Stimulated activated CD8-positive, alpha-beta memory T cell treated with anti-CD3 and anti-CD28 coated beads, Interleukin-4, amount 100 ng/mL, for 4 hours (primary cell): Measurements from ENCODE around the gene B4GALT6.

Experiments
- DNase-seq, 2 donors: peaks; one replicate each; pipeline ENCODE4 v3.0.0-alpha.2; 2020; ENCODE audit warnings: low read depth in 2 of 2, low spot score in 1 of 2

Gene B4GALT6

DNA sequence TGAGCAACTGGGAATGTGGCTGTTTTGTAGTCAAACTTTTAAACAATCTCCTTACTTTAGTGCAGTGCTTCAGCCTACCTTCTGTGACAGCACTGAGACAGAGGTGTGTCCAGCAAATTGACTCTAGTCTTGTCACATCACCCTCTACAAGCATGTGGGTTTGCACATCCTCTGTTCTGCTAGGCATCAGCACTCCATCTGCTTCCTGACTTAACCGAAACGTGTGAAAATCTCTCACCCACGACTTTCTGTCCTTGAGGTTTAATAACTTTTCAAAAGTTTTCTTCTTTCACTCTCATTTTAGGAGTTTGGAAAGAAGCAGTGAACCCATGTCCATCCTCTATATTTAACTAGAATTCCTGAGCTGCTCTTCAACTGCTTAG, 50.1 kb downstream of the B4GALT6 start:
- no peak for DNase-seq

DNA sequence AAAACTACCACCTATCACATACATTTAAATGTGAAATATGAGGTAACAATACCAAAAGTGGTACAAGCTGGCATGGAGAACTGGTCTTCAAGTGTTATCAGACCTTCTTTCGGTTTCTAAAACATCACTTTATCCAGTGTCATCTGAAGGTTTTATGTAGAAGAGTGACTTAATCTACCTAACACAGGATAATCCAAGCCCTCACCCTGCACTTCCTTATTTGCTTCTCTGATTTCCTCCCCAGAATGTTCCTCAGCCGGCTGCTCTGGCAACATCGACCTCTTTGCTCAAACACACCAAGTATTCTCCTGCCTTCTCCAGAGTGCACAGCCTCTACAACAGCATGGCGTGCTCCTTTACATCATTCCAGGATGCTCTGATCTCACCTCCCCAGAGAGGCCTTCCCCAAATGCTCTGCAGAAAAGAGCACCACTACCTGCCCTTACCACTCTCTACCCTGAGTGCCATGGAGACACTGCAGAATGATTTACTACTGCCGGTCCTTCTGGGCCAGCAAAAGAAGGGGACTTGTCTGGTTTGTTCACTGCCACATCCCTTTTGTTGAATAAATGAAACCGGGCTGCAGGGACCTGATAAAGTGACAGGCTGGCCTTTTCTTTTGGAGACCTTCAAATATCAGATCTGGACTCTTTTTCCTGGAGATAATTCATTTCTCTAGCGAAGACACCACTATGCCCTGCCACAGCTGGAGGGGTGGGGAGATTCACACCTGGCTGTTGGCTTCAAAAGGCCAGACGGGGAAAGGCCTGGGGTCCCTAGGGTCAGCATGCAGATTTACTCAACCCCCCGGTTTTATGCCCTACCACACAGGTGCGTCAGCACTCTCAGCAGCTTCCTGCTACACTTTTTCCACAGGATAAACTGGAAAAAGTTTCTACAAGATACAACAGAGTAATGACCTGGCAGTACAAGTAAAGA, 50.7 kb downstream of the B4GALT6 start:
- no peak for DNase-seq

DNA sequence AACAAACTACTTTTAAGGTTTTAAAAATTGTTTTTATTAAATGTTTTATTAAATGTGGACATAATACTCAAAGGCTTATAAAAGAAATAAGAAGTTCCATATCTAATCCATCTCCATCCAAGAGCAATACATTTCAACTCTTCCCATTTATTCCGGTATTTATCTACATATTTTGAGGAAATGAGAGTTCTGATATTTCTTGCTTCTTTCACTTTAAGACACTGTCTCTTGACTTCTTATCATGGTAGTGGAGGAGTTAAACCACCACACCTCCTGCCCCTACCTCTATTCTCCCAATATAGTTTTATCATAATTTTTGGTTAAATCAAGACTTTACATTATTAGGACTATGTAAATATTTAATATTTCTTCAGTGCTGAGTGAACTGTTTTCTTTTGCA, 52.0 kb downstream of the B4GALT6 start:
- DNase-seq = no peak

DNA sequence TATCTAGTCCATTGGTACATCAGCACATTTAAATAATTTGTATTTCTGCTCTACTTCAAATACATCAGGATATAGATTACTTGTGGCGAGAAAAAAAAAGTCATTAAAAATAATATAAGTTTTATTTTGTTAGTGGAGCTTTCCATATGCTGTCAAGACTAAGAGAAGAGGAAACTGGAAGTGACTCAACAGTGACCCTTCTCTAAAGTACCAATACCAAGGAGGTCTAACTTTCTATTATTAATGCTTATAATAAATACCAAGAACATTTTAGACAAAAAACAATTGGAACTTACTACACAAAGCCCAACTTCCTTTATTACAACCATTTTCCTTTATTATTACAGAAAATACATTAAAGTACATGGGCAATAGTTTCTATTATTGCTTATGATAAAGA, 52.9 kb downstream of the B4GALT6 start:
- DNase-seq = no peak

DNA sequence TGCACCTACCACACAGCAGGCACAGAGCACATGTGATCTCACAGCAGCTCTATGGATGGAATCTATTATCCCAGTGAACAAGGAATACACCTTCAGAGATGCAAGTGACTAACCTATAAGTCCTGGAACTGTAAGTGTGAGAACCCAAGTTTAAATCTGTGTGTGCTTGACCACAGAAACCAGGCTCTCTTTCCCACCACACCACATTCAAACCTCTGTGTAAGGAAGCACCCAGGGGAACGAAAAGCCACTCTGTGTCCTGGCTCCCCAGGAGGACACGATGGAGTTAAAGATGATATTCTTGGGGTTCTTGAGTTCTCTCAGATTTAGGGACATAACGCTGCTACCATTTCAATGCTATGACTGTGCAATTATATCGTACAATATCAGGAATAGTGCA, 53.8 kb downstream of the B4GALT6 start:
- DNase-seq = no peak

DNA sequence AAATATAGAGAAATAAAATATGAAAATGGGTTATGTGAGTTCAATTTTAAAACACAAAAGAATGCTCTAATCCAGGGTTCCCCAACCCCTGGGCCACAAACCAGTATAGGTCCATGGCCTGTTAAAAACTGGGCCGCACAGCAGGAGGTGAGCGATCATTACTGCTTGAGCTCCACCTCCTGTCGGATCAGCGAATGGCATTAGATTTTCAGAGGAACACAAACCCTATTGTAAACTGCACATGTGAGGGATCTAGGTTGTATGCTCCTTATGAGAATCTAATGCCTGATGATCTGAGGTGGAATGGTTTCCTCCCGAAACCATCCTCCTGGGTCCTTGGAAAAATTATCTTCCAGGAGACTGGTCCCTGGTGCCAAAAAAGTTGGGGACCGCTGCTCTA, 58.0 kb downstream of the B4GALT6 start:
- no peak for DNase-seq

DNA sequence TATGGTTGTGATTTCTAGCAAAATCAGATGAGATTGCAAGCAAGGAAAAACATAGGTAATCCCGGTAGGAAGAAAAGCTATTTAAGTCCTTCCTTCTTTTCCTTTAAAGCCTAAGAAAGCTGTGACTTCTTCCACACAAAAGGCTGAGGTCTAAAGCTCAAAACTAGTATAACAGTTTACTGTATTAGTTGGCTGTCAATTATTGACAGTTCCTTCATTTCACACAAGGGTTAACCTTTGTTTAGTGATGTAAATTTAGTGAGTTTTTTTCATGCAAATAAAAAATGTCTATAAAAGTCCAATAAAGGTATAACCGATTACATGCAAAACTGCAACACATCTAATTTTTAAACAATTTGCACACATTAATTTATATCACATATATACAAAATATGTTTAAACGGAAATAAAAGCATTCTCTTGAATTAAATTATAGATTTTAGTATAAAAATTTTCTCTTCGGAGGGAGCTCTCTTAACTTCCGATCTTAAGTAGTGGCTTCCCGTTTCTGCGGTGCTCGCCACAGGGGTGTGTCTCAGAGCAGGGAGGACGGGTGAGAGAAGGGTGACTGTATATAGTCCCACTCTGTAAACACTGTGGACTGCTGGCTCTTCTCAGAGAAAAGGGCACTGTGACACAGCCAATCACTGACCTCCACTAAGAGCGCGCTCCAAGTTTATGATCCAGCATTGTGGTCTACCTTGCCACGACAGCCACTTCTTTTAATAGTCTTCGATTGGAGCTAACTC, 59.3 kb downstream of the B4GALT6 start:
- DNase-seq = no peak

DNA sequence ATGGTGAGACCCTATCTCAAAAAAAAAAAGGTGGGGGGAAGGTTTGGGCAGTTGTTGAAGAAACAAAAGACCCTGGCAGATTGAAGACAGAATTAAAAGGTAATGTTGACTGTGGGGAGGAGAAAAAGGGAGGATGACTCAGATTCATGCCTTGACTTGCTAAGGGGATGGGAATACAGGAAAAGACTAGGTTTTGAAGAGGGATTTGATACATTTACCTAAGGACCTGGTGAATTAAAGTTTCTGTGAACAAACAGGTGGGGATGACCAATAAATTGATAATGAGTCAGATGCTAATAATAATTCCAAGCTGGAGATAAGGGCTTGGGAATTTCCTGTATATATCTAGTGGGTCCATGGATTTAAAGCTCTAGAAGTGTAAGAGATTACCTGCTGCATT, 65.1 kb downstream of the B4GALT6 start:
- DNase-seq = no peak

DNA sequence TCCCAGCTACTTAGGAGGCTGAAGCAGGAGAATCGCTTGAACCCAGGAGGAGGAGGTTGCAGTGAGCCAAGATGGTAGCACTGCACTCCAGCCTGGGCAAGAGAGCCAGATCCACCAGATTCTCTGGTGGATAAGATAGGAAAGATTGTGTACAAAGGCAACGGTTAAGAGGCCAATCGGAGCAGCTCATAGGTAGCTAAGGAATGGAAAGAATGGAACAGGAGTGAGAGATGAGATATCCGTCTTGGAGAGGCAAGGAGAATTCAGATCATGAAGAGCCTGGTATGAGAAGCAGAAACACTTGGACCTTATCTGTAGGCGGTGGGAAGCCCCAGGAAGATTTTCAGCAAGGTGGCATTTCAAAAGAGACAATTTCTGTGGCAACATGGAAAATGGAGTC, 65.6 kb downstream of the B4GALT6 start:
- DNase-seq = no peak

DNA sequence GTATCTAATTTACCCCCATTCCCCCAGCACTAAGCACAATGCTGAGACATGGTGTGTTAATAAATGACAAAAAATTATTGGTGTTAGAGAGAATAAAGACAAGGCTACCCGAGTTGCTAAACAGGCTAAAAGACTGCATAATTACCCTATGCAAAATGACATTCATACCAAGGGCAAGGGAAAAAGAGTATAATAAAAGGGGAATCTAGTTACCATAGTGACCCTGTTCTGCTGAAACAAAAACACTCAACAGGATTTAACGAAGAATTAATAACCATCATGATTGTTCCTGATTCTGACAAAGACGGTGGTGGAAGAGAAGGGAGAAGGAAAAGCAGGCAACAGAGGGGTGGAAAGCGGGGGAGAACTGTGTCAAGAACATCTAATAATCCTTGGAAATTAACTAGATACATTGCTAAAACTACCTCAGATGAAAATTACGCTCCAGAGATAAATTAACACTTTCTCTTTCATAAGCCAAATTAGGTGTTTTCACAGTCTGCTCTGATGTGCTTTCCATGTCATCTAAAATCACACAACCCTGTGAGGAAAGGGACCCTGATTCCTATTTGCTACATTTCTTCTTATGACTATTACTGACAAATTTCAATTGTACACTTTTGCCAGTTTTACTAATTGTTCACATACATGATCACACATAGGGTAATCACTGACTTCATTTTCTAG, 67.2 kb downstream of the B4GALT6 start:
- no peak for DNase-seq

DNA sequence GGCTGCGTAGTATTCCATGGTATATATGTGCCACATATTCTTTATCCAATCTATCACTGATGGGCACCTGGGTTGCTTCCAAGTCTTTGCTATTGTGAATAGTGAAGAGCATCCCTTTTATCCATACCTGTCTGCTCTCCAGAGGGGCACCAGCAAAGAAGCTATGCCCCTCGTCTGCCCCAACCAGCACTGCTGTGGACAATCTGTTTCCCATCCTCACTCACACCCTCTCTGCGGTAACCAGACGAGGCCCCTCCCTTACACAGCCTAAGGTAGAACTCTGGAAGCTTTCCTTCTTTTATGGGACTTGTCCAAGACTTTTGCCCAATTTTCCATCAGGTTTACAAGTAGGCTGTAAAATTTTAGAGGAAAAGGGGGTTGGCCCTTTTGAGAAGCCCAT, 67.8 kb downstream of the B4GALT6 start:
- DNase-seq = no peak

DNA sequence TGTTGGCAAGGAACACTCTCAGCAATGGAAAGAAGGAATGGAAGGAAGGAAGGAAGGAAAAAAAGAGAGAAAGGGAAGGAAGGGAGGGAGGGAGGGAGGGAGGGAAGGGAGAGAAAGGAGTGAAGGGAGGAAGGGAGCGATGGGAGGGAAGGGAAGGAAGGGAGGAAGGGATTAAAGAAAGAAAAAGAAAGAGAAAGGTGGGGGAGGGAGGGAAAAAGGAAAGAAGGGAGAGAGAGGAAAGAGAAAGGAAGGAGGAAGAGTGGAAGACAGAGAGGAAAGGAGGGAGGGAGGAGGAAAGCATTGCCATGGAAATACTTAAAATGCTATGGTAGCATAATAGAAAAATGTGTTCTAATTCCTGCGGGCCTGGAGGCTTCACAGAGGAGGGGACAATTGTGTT, 70.3 kb downstream of the B4GALT6 start:
- DNase-seq = no peak

DNA sequence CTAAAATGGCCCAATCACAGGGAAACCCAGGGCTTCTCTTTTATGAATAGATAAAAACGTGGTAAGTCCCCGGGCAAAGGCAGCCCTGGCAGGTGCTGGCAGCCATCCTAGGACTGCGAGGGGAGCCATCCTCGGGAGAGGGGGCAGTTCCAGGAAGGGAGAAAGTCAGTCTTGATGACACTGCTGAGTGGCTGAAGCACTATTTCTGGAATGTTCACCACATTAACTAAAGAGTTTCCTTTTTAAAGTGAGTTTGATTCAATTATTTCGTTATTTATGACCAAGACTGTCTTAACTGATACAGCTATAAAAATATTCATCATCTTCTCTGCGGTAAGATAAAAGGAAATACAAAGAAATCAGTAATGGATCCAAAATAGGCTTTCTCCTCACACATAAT, 72.3 kb downstream of the B4GALT6 start:
- no peak for DNase-seq

DNA sequence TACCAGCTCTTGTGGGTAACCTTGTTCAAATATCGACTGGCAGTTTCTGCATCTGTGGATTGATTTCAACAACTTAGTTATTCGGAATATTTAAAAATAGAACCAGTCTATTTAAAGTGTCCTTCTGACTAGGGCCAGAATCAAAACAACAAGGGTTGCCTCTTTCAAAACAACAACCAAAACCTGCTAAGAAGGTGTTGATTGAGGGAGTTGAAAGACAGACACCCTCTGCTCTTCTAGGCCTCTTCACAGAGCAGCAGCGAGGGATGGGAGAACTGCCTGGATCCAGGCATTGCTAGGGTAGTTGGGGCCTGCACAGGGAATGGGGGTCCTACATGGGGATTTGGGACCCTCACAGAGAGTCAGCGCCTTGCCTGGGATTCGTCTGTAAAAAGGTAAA, 72.9 kb downstream of the B4GALT6 start:
- no peak for DNase-seq

DNA sequence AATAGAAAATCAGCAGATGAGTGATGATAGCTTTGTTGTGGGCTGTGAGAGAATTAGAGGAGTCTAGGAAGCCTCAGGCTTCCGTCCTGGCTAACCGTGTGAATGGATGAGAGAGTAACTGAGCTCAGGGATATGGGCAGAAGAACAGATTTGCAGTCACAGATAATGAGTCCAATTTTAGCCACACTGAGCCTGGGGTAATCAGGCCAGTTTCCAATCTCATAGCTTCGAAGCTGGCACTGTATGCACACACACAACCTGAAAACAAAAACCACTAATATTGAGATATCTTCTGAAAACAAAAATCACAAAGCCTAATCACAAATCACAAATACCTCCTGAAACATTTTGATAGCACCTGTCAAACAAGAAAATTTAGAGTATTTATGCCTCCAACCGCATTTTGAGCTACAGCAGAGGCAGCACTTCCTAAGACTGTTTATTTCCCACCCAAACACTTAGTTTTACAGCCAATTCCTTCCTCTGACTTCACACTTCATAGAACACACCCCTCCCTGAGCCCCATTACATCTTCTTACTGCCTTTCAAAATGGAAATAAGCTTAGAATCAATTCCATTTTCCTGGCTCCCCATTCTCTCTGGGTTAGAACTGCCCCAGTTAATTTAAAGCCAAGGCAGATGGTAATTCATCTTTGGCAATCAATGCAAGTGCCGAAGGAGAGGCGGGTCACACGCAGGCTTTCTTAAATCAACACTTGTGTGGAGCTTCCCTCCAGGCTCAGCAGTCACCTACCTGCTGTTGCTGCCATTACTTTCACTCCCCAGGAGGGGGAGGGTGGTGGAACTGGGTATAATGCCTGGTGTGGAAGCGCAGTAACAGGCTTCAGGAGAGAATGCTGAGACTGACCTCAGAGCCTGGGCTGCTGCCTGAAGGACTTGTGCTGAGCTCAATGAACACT, 73.8 kb downstream of the B4GALT6 start:
- DNase-seq = no peak

DNA sequence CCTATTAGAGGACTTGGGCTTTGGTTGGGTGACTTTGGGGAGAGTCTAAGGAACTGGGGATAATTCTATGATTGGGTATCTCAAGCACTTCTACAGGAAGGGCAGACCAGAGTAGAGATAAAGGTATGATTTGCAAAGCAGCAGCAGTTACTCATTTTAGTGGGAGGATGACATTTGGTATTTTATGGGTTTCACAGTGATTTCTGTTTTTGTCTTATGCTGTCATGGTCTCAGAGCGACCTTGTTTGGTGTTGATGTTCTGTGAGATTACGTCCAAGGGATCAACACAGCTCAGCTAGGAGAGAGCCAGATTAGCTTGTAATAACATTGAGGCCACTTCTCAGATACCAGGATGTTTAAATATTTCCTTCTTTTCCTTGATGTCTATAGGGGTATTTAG, 74.5 kb downstream of the B4GALT6 start:
- DNase-seq = no peak

DNA sequence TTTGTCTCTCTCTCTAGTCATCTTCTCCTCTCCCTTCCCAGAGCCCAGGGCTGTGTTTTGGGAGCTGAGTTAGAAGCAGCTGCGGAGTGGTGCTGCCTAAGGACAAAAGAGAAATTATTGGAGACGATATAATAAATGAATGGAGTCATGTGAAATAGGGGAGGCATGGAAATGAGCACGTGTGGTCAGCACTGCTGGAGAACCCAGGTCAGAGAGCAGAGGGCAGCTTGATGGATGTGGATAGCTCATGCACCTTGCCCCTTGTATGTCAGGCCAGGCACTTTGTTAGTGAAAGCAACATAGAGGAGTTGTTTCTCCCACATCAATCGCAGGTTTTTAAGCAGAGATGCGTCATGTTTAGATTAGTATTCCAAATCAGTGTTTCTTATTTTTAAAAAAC, 77.0 kb downstream of the B4GALT6 start:
- DNase-seq = no peak

DNA sequence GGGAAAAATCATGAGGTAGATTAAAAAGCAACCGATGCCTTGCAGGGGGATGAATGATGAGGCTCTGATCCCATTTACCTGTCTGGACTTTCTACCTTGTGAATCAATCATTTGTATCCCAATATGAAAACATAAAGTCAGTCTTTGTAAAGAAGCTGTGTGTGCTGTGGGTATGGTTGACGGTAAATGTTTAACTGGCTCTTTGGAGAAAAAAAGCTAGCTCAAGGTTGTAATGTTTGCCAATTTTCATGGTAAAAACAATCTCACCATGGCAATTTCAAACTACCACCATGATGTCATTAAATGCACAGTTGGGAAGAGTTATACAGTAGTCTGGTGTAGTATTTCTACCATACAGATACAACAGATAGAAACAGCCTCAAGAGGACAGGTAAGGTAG, 78.1 kb downstream of the B4GALT6 start:
- DNase-seq = no peak

DNA sequence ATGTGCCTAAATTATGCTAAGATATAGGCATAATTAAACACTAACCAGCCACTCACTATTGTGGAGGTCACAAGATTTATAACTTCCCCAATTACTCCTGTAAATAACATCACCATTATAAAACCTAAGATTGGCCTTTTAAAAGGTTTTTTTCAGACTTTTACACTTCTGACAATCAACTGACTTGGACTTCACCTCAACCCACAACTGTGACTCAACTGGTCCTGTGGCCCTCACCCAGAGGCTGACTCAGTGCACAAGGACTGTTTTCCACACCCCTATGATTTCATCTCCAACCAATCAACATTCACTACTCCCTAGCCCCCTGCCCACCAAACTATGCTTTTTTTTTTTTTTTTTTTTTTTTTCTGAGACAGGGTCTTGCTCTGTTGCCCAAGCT, 81.1 kb downstream of the B4GALT6 start:
- DNase-seq = no peak

DNA sequence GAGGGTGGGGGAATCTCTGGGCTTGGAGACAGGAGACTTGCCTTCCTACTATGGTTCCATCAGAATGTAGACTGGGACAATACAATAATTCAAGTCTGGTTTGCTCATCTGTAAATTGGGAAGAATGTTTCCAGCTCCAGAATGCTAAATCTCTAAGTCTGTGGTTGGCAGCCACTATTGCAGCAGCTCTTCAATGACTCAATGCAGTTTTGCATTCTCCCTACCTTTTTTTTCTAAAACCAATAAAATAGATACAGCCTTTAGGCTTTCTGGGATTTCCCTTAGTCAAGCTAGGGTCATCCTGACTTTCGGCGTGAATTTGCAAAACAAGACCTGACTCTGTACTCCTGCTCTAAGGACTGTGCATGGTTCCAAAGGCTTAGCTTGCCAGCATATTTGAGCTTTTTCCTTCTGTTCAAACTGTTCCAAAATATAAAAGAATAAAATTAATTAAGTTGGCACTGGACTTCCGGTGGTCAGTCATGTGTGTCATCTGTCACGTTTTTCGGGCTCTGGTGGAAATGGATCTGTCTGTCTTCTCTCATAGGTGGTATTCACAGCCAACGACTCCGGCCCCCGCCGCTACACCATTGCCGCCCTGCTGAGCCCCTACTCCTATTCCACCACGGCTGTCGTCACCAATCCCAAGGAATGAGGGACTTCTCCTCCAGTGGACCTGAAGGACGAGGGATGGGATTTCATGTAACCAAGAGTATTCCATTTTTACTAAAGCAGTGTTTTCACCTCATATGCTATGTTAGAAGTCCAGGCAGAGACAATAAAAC, 86.2 kb downstream of the B4GALT6 start:
- DNase-seq = no peak
